ENCODE measurements around the gene B3GLCT. TPM values are rescaled to one million over a fixed set of nuclear protein-coding genes. Genes with fewer than 3 reads are reported as not detected.

Gene B3GLCT
- total and polyA plus RNA-seq, 2 donors (not counting 3 experiments of a cell fraction or from before 2014, with no cell fraction given) = 5.2 to 14.6 TPM

DNA sequence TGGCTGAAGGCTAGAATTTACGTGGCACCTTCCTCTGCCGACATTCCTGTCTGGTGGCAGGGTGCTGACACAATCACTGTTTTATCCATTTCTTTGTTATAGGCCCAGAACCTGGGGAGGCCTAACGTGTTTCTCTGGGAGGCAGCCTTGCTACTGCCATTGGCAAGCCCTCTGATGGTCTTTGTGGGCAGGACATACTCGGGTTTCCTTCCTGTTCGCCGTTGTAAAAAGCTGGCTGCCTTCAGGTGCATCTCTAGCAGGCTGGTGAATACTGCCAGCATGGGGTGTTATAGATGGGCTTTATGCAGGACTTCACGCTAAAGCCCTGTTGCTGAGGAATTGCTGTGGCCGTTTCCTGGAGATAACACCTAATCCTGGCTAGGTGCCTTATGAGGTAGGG lies 28.1 kb downstream of the B3GLCT start:
- Histone ChIP-seq H2AFZ (ENCODE audit: low read depth, low read length) (no peak overlapping the region), H3K79me2 (ENCODE audit: control insufficient read depth, insufficient read depth, low read length) (no peaks in the 10 kb centered on the region), H3K4me1 (ENCODE audit: control insufficient read depth, extremely low read depth, insufficient read depth, low read length) (no peaks in the 10 kb centered on the region), H4K20me1 (replicated peaks; ENCODE audit: control insufficient read depth, extremely low read depth, insufficient read depth, low read length) (no peaks in the 10 kb centered on the region), H3K9me1 (replicated peaks; ENCODE audit: control insufficient read depth, extremely low read depth, insufficient read depth, low read length) (no peaks in the 10 kb centered on the region), H3K4me3 (replicated peaks in 1 of 3; ENCODE audit: insufficient read depth in 1 of 3, low read depth in 1 of 3, low read length in 3 of 3) (no peak overlapping the region), H3K4me2 (ENCODE audit: insufficient read depth, low read length) (no peak overlapping the region), H3K9me3 (replicated peaks; ENCODE audit: control insufficient read depth, insufficient read depth, low read length) (no peaks in the 10 kb centered on the region), H3K36me3 (ENCODE audit: control insufficient read depth in 2 of 2, extremely low read depth in 1 of 2, insufficient read depth in 2 of 2, low read length in 2 of 2) (no peaks in the 10 kb centered on the region), H3K9ac (replicated peaks; ENCODE audit: extremely low read depth, insufficient read depth, low read length) (no peak overlapping the region), H3K27me3 (ENCODE audit: control insufficient read depth in 2 of 2, insufficient read depth in 2 of 2, low read length in 2 of 2) (no peaks in the 10 kb centered on the region), H3K27ac (ENCODE audit: insufficient read depth, low read depth, low read length) (no peak overlapping the region)
- intact Hi-C loops (cut with micrococcal nuclease) = no loop called here
- FAIRE-seq (no peak), DNase-seq (ENCODE audit: low read depth, low spot score) (no peak)
- dilution Hi-C loops (cut with MboI; ENCODE audit: extremely low pct_ligation_motif_present, low sequenced_read_pairs) = loop anchor here (25.0 kb wide), 1 partner anchor 184 kb away; no protein-coding TSS in a partner anchor
- ChIA-PET CTCF (interaction anchor here (1.7 kb wide), 1 partner anchor 9 kb away, joined by 14 read pairs; no protein-coding TSS in a partner anchor), POLR2A (no interaction called here)
- TF ChIP-seq POLR2A (IDR thresholded peaks at IDR 0.05; ENCODE audit: low read depth, low read length) (no peak), MYC (IDR thresholded peaks at IDR 0.05; ENCODE audit: low read depth, low read length) (no peak), GATA2 (IDR thresholded peaks at IDR 0.05; ENCODE audit: insufficient read depth, insufficient read length, low read depth, low read length) (no peak), JUN (IDR thresholded peaks at IDR 0.05; ENCODE audit: borderline replicate concordance, insufficient read depth, insufficient read length, low read depth) (no peak), POLR2AphosphoS5 (IDR thresholded peaks at IDR 0.05; ENCODE audit: insufficient read depth, low read depth, low read length) (no peak), EZH2 (IDR thresholded peaks at IDR 0.05; ENCODE audit: borderline replicate concordance, low read depth, low read length, severe bottlenecking) (no peak), FOS (IDR thresholded peaks at IDR 0.05; ENCODE audit: borderline replicate concordance, insufficient read depth, low read length) (no peak)
- TF ChIP-seq, protein P1, sequence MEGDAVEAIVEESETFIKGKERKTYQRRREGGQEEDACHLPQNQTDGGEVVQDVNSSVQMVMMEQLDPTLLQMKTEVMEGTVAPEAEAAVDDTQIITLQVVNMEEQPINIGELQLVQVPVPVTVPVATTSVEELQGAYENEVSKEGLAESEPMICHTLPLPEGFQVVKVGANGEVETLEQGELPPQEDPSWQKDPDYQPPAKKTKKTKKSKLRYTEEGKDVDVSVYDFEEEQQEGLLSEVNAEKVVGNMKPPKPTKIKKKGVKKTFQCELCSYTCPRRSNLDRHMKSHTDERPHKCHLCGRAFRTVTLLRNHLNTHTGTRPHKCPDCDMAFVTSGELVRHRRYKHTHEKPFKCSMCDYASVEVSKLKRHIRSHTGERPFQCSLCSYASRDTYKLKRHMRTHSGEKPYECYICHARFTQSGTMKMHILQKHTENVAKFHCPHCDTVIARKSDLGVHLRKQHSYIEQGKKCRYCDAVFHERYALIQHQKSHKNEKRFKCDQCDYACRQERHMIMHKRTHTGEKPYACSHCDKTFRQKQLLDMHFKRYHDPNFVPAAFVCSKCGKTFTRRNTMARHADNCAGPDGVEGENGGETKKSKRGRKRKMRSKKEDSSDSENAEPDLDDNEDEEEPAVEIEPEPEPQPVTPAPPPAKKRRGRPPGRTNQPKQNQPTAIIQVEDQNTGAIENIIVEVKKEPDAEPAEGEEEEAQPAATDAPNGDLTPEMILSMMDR (IDR thresholded peaks at IDR 0.05; ENCODE audit: extremely low read depth in 1 of 2, insufficient read depth in 1 of 2, low read depth in 1 of 2, low read length in 2 of 2) = no peak
- TF ChIP-seq, protein P2, sequence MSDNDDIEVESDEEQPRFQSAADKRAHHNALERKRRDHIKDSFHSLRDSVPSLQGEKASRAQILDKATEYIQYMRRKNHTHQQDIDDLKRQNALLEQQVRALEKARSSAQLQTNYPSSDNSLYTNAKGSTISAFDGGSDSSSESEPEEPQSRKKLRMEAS (IDR thresholded peaks at IDR 0.05; ENCODE audit: insufficient read depth, insufficient read length) = no peak
- no TSS peak for BruUV-seq (replicated peaks)

Data from endothelial cell of umbilical vein (primary cell).